ENCODE measurements around the gene DUS2.
A peak's percentile ranks its signal among the peaks of the same experiment; 100 is the strongest.
"Not testable (repeated sequence)": the region's sequence is repeated elsewhere in the genome, so short reads cannot be mapped to it uniquely, and the experiment has no call there.

DUS2 gene

DNA sequence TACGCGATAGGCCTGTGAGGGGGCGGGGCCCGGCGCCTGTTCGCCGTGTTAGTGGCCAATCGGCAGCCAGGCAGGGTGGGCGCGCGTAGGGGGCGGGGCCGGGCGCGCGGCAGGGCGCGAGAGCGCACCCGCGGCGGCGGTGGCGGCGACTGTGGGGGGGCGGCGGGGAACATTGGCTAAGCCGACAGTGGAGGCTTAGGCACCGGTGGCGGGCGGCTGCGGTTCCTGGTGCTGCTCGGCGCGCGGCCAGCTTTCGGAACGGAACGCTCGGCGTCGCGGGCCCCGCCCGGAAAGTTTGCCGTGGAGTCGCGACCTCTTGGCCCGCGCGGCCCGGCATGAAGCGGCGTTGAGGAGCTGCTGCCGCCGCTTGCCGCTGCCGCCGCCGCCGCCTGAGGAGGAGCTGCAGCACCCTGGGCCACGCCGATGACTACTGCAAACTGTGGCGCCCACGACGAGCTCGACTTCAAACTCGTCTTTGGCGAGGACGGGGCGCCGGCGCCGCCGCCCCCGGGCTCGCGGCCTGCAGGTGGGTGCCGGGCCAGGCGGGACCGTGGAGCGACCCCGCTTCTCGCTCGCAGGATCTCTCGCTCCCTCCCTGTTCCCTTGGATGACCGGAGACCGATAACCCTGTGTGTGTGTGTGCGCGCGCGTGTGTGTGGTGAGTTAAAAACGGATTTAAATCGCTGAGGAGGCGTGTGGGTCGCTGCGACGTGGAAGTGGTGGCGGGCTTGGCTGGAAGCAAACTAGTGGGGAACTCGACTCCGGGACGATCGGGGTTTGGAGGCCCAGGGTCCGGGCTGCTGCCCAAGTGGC lies 62.4 kb downstream of the DUS2 start, which contains the start of gene NFATC3:
NFATC3 (plus strand) TSS at position 112 of the 813 bp plus-strand sequence; CDS start at position 424, 312 bp downstream.
- Histone ChIP-seq H3K36me3 (ENCODE audit: control insufficient read depth, insufficient read depth, low read length) (no peaks in the 10 kb centered on the region), H3K4me3 (ENCODE audit: low read length) (peak within 1 kb of the TSS; percentile 94), H3K9ac (ENCODE audit: low read length) (peak within 1 kb of the TSS; percentile 96), H3K27me3 (ENCODE audit: control insufficient read depth, insufficient read depth, low read length) (no peaks in the 10 kb centered on the region), H3K4me1 (ENCODE audit: control insufficient read depth, insufficient read depth, low read length) (peaks cover 13% of the 10 kb centered on the region), H3K27ac (ENCODE audit: low read depth, low read length) (peak within 1 kb of the TSS; percentile 98)

DNA sequence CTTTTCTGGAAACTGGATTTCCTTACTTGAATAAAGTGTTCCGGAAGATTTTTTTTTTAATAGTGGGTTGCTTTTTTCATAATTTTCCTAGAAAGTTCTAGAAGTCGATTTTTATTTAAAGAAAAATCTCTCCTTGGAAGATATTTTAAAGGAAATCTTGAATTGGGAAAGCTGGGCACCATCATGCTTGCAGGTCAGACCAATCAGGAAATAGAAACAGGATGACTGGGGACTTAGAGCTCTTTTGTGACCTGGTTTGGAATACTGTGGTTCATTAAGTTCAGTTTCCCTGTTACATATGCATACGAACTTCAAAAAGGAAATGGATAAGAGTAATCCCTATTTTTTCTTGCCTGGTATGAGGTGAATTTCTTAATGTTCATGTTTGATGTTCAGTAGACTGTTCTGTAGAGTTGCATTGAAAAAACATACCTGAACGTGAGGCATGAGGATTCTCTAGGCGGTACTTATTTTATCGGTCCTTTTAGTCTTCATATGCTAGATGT lies 63.3 kb downstream of the DUS2 start:
- Histone ChIP-seq H3K27me3 (ENCODE audit: control insufficient read depth, insufficient read depth, low read length) (no peaks in the 10 kb centered on the region), H3K4me1 (ENCODE audit: control insufficient read depth, insufficient read depth, low read length) (peaks cover 18% of the 10 kb centered on the region), H3K27ac (ENCODE audit: low read depth, low read length) (peak overlapping the region; percentile 85), H3K4me3 (ENCODE audit: low read length) (peak overlapping the region; percentile 94), H3K9ac (ENCODE audit: low read length) (peak overlapping the region; percentile 57), H3K36me3 (ENCODE audit: control insufficient read depth, insufficient read depth, low read length) (no peaks in the 10 kb centered on the region)

- H3K4me1 ChIP-seq (ENCODE audit: control insufficient read depth, insufficient read depth, low read length): peaks cover 22% of the 10 kb centered on the region
- H3K4me3 ChIP-seq (ENCODE audit: low read length): peak overlapping the region; percentile 94
- H3K27ac ChIP-seq (ENCODE audit: low read depth, low read length): peak overlapping the region; percentile 38
- H3K36me3 ChIP-seq (ENCODE audit: control insufficient read depth, insufficient read depth, low read length): no peaks in the 10 kb centered on the region
- H3K27me3 ChIP-seq (ENCODE audit: control insufficient read depth, insufficient read depth, low read length): no peaks in the 10 kb centered on the region
- H3K9ac ChIP-seq (ENCODE audit: low read length): no peak overlapping the region
Observed at GRCh38 chr16:68086860-68087268, 63.8 kb downstream of the DUS2 start.

- Histone ChIP-seq H3K36me3 (ENCODE audit: control insufficient read depth, insufficient read depth, low read length) (no peaks in the 10 kb centered on the region), H3K9ac (ENCODE audit: low read length) (no peak overlapping the region), H3K27me3 (ENCODE audit: control insufficient read depth, insufficient read depth, low read length) (no peaks in the 10 kb centered on the region), H3K4me1 (ENCODE audit: control insufficient read depth, insufficient read depth, low read length) (peaks cover 24% of the 10 kb centered on the region), H3K4me3 (ENCODE audit: low read length) (no peak overlapping the region), H3K27ac (ENCODE audit: low read depth, low read length) (no peak overlapping the region)
Observed at GRCh38 chr16:68087688-68088087, 64.6 kb downstream of the DUS2 start.

DNA sequence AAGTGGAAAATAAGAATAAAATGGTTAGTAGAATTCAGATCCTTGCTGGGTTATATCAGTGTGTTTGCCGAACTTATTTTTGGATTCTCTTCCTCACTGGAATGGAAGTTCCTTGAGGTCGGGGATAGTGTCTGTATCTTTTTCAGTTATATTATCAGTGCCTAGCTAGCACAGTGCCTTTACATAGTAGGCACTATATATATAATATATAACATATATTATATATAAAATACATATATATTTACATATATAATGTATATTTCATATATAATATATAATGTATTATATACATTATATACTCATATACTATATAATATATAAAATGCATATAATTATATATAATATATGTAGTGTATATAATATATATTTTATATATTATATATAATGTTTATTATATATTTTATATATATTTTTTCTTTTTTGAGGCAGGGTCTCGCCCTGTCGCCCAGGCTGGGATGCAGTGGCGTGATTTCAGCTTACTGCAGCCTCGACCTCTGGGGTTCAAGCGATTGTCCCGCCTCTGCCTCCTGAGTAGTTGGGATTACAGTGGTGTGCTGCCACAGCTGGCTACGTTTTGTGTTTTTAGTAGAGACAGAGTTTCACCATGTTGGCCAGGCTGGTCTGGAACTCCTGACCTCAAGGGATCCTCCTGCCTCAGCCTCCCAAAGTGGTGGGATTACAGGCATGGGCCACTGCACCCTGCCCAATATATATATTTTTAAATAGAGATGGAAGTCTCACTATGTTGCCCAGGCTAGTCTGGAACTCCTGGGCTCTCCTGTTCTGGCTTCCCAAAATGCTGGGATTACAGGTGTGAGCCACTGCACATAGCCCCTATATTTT lies 65.3 kb downstream of the DUS2 start:
- no peak overlapping the region for H3K27ac ChIP-seq (ENCODE audit: low read depth, low read length)

DNA sequence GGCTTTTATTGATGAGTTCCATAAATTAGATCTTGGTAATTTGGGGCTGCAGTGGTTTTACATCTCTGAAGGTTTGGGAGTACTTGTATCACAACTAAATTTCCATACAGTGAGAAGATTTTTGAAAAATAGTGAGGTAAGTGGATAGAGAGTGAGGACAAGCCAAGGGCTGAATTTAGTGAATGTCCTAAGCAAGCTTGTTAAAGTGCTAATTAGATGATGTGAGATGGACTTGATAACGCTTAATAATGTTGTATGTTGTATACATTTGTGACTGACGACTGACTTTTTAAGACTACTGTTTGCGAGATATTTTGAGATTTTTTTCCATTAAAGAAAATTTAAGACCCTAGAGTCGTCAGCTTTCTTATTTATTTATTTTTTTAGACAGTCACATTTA lies 66.0 kb downstream of the DUS2 start:
- H3K4me1 ChIP-seq (ENCODE audit: control insufficient read depth, insufficient read depth, low read length): peaks cover 24% of the 10 kb centered on the region
- H3K9ac ChIP-seq (ENCODE audit: low read length): no peak overlapping the region
- H3K27me3 ChIP-seq (ENCODE audit: control insufficient read depth, insufficient read depth, low read length): no peaks in the 10 kb centered on the region
- H3K27ac ChIP-seq (ENCODE audit: low read depth, low read length): no peak overlapping the region
- no peaks in the 10 kb centered on the region for H3K36me3 ChIP-seq (ENCODE audit: control insufficient read depth, insufficient read depth, low read length)
- H3K4me3 ChIP-seq (ENCODE audit: low read length): no peak overlapping the region

More for the DNA sequence above, 65.3 kb downstream of the DUS2 start:
- Histone ChIP-seq H3K4me1 (ENCODE audit: control insufficient read depth, insufficient read depth, low read length) (peaks cover 24% of the 10 kb centered on the region), H3K36me3 (ENCODE audit: control insufficient read depth, insufficient read depth, low read length) (no peaks in the 10 kb centered on the region), H3K9ac (ENCODE audit: low read length) (no peak overlapping the region), H3K27me3 (ENCODE audit: control insufficient read depth, insufficient read depth, low read length) (no peaks in the 10 kb centered on the region), H3K4me3 (ENCODE audit: low read length) (no peak overlapping the region)

DNA sequence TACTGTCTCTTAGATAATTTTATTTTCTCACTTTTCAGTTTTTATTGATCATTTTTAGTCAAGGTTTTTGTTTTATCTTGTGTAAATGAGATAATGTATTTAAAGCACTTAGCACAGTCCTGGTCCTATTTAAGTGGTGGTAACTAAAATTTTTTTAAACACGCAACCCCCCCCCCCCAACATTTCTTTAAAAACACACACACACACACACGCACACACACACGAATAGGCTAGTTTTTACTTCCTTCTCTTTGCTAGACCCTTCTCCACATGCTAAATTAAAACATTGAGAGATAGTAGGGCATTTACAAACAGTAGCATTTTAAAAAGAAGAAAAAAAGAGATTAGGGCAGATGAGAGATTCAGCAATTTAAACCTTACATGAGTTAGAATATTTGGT lies 67.0 kb downstream of the DUS2 start:
- Histone ChIP-seq H3K36me3 (ENCODE audit: control insufficient read depth, insufficient read depth, low read length) (no peaks in the 10 kb centered on the region), H3K27me3 (ENCODE audit: control insufficient read depth, insufficient read depth, low read length) (no peaks in the 10 kb centered on the region), H3K4me1 (ENCODE audit: control insufficient read depth, insufficient read depth, low read length) (peaks cover 21% of the 10 kb centered on the region), H3K4me3 (ENCODE audit: low read length) (no peak overlapping the region), H3K9ac (ENCODE audit: low read length) (no peak overlapping the region), H3K27ac (ENCODE audit: low read depth, low read length) (no peak overlapping the region)

DNA sequence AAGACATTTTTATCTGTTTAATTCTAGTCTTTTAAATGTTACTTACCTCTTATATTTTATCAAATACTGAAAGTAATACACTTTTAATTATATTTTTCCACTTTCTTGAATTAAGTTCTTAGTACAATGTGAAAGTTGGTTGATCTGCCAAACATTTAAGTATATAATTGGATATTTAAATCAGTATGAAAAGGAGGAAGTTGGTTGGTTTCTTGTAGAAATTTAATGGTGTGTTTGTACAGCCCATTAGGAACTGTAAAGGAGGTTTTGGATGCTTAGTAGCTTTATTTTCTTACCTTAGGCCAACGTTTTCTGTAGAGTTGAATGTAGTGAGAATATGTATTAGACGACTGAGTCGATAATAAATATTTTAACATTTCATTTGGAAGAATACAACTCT lies 67.4 kb downstream of the DUS2 start:
- H3K4me3 ChIP-seq (ENCODE audit: low read length): no peak overlapping the region
- no peaks in the 10 kb centered on the region for H3K36me3 ChIP-seq (ENCODE audit: control insufficient read depth, insufficient read depth, low read length)
- H3K27ac ChIP-seq (ENCODE audit: low read depth, low read length): no peak overlapping the region
- H3K9ac ChIP-seq (ENCODE audit: low read length): no peak overlapping the region
- peaks cover 21% of the 10 kb centered on the region for H3K4me1 ChIP-seq (ENCODE audit: control insufficient read depth, insufficient read depth, low read length)
- H3K27me3 ChIP-seq (ENCODE audit: control insufficient read depth, insufficient read depth, low read length): no peaks in the 10 kb centered on the region

DNA sequence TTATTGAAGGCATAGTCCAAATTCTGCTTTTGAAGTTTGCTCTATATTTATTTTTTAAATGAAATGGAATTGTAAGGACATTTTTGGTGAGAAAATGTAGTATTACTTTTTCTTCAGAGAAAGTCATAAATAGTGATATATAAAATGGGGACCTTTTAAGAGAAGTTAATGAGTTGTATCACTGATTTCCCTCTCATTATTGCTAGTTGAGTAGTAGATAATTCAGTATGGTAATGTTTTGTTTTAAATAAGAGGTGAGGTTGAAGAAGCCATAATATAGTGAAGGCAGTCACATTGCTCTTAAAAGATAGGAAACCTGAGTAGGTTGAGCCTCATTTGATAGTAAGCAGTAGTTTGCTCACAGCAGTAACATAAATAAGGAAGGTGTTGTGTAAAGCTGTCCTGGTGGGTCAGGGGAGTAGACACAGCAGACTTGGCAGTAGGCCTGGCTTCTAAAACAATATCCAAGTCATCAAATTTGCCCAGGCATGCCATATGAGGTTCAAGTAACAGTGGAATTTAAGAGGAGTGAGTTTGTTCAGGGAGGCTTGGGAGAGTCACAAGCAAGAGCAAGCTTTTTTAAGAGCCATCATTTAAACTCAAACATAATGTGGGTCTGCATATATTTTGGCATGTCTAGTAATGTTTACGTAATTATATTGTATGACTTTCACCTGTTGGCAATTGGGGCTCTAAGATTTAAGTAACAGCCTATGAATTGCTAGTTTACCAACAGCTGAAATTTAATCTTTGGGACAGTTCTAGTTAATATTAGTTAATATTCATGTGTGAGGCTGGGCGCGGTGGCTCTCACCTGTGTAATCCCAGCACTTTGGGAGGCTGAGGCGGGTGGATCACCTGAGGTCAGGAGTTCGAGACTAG lies 68.5 kb downstream of the DUS2 start:
- no peaks in the 10 kb centered on the region for H3K27me3 ChIP-seq (ENCODE audit: control insufficient read depth, insufficient read depth, low read length)
- H3K9ac ChIP-seq (ENCODE audit: low read length): no peak overlapping the region
- H3K27ac ChIP-seq (ENCODE audit: low read depth, low read length): no peak overlapping the region
- no peaks in the 10 kb centered on the region for H3K36me3 ChIP-seq (ENCODE audit: control insufficient read depth, insufficient read depth, low read length)
- peaks cover 20% of the 10 kb centered on the region for H3K4me1 ChIP-seq (ENCODE audit: control insufficient read depth, insufficient read depth, low read length)
- H3K4me3 ChIP-seq (ENCODE audit: low read length): no peak overlapping the region

DNA sequence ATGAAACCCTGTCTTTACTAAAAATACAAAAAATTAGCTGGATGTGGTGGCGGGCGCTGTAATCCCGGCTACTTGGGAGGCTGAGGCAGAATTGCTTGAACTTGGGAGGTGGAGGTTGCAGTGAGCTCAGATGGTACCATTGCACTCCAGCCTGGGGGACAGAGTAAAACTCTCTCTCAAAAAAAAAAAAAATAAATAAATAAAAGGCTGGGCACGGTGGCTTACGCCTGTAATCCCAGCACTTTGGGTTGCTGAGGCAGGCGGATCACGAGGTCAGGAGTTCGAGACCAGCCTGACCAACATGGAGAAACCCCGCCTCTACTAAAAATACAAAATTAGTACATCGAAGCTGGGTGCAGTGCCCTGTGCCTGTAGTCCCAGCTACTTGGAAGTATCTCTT lies 69.2 kb downstream of the DUS2 start:
- H3K27me3 ChIP-seq (ENCODE audit: control insufficient read depth, insufficient read depth, low read length); H3K9ac ChIP-seq (ENCODE audit: low read length); H3K36me3 ChIP-seq (ENCODE audit: control insufficient read depth, insufficient read depth, low read length); H3K27ac ChIP-seq (ENCODE audit: low read depth, low read length); H3K4me3 ChIP-seq (ENCODE audit: low read length): not testable (repeated sequence)
- H3K4me1 ChIP-seq (ENCODE audit: control insufficient read depth, insufficient read depth, low read length): peaks cover 15% of the 10 kb centered on the region

- Histone ChIP-seq H3K4me1 (ENCODE audit: control insufficient read depth, insufficient read depth, low read length) (peaks cover 11% of the 10 kb centered on the region), H3K27me3 (ENCODE audit: control insufficient read depth, insufficient read depth, low read length) (no peaks in the 10 kb centered on the region), H3K27ac (ENCODE audit: low read depth, low read length) (no peak overlapping the region), H3K36me3 (ENCODE audit: control insufficient read depth, insufficient read depth, low read length) (no peaks in the 10 kb centered on the region), H3K4me3 (ENCODE audit: low read length) (no peak overlapping the region), H3K9ac (ENCODE audit: low read length) (no peak overlapping the region)
Observed at GRCh38 chr16:68093816-68094613, 70.9 kb downstream of the DUS2 start.
